Measurements from ENCODE around the gene KHNYN.

DNA sequence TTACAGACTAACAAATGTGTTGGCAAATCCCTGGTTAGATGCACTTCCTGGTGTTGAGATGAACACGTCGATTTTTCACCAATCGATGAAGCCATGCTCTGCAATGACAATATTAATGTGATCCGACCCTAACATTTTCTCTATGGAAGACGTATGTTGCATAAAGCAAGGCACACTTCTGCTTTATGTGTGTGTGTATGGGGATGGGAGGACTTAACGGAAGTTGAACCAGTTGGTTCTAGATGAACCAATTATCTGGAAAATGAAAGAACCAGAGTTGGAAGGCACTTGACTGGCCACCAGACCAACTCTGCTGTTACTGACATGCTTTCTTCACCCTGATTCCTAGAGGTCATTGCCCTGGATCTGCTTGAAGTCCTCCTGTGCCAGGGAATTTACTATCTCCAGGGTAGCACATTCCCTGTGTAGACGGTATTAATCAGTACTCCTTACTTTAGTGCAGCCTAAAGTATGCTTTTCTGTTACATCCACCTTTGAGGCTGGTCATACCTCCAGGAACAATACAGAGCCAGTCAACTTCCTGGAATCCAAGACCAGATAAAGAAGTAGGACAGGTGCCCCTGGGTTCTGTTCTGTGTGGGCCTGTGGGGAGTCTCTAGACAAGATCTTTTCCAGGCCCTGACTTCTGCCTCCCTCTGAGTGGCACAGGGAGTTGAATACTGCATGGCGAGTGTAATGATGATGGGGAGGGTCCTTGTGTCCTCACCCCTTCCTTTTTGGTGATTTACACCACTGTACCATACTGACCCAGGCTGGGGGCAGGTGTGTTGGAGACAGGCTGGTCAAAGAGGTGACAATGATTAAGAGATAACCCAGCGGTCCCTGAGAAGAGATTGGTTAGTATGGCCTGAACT lies 8.7 kb downstream of the KHNYN start:
- TF ChIP-seq POLR2A (IDR thresholded peaks at IDR 0.05): no peak
- TF ChIP-seq, protein P1, sequence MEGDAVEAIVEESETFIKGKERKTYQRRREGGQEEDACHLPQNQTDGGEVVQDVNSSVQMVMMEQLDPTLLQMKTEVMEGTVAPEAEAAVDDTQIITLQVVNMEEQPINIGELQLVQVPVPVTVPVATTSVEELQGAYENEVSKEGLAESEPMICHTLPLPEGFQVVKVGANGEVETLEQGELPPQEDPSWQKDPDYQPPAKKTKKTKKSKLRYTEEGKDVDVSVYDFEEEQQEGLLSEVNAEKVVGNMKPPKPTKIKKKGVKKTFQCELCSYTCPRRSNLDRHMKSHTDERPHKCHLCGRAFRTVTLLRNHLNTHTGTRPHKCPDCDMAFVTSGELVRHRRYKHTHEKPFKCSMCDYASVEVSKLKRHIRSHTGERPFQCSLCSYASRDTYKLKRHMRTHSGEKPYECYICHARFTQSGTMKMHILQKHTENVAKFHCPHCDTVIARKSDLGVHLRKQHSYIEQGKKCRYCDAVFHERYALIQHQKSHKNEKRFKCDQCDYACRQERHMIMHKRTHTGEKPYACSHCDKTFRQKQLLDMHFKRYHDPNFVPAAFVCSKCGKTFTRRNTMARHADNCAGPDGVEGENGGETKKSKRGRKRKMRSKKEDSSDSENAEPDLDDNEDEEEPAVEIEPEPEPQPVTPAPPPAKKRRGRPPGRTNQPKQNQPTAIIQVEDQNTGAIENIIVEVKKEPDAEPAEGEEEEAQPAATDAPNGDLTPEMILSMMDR (IDR thresholded peaks at IDR 0.05): no peak
